H7 (cell line): ENCODE results near the gene RERE. TPM values are rescaled to one million over a fixed set of nuclear protein-coding genes. Genes with fewer than 3 reads are reported as not detected.

ENCODE experiments used
- DNase-seq: peaks from one replicate; pipeline ENCODE4 v3.0.0; 2012
- H3K27me3 ChIP-seq: 2 replicates; pipeline ENCODE4 v1.6.0; 2011; ENCODE audit warnings: mild to moderate bottlenecking, low read length; ENCODE audit not compliant: control insufficient read depth, insufficient read depth
- H3K36me3 ChIP-seq: replicated peaks from 2 replicates; pipeline ENCODE4 v1.5.1; 2011; ENCODE audit warnings: low read length; ENCODE audit not compliant: control insufficient read depth, insufficient read depth
- H3K4me3 ChIP-seq: 2 replicates; pipeline ENCODE4 v1.5.1; 2011; ENCODE audit warnings: low read depth, mild to moderate bottlenecking, control low read depth, low read length, moderate library complexity; ENCODE audit not compliant: insufficient read depth
- total RNA-seq: library from RNA; depleted of rRNA; stranded (reverse); fragments of >200 nt; shearing (Covaris generic); gene quantifications from 2 replicates; pipeline ENCODE4 v1.2.3, GENCODE V29; 2014

The RERE gene
- total RNA-seq, 1 experiment from 2014 or later: 75.8 TPM

DNA sequence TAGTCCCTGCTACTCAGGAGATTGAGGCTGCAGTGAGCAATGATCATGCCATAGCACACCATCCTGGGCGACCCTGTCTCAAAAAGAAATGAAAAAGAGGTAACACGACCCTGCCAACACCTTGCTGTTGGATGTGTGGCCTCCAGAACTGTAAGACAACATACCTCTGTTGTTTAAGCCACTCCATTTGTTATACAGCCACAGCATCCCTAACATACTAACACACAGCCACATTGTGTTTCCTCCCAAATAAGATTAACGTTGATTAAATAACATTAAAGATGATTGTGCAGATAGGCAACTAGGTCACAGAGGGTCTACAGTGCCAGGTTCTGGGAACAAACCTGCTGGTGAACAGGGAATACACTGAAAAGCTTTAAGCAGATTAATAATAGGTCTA lies 170.4 kb downstream of the RERE start:
- H3K27me3 ChIP-seq: no peaks in the 10 kb centered on the region
- no peak for DNase-seq

GRCh38 chr1:8646189-8646588 lies 171.3 kb downstream of the RERE start:
- H3K4me3 ChIP-seq: no peak overlapping the region
- no peak for DNase-seq
- no peaks in the 10 kb centered on the region for H3K27me3 ChIP-seq
- H3K36me3 ChIP-seq: no peaks in the 10 kb centered on the region

More for the DNA sequence above, 170.4 kb downstream of the RERE start:
- no peaks in the 10 kb centered on the region for H3K36me3 ChIP-seq
- H3K4me3 ChIP-seq: no peak overlapping the region

GRCh38 chr1:8643542-8644536 lies 173.6 kb downstream of the RERE start:
- no peak overlapping the region for H3K4me3 ChIP-seq
- no peak for DNase-seq
- no peaks in the 10 kb centered on the region for H3K27me3 ChIP-seq
- H3K36me3 ChIP-seq: no peaks in the 10 kb centered on the region

DNA sequence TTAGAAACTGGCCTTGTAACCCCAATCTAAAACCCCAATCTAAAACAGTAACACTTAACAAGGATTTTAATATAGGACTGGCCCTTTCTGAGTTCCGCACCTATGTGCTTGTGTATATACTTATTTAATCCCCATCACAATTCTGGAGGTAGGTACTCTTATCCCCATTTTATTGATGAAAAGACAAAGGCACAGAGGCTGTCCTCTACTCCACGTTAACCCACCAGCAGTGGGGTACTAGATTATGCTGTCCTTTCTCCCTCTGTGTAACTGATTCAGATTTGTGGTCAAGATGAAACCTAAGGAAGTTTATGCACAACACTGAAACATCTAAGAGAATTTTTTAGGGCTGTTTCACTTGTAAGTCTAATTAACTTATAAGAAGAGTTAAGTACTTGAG lies 175.3 kb downstream of the RERE start:
- Histone ChIP-seq H3K4me3 (no peak overlapping the region), H3K27me3 (no peaks in the 10 kb centered on the region), H3K36me3 (no peaks in the 10 kb centered on the region)
- no peak for DNase-seq

DNA sequence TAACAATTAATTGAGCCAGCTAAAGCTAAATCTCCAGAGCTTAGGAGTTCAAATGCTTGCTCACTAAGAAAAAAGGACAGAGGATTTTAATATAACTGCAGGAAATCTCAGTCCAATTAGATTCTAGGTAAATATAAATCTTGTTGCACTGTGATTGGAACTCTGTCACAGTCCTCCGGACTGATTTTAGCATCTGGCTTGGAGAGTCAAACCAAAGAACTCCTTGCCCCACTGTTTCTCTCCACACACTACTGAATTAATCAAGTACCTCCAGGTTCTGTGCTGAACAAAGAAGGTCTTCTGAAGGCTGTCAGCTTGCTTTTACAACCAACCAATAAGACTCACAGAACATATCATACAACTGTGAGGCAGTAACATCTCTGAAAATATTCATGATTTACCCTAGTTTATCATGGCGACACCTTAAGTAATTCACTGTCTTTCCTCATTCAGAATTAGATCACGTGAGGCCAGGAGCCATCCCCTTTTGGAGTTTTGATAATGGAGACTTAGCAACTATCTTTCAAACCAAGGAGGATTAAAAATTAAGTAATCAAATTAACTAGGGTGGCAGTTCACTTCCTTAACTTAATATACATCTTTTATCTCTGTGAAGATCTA lies 176.0 kb downstream of the RERE start:
- no peak for DNase-seq

DNA sequence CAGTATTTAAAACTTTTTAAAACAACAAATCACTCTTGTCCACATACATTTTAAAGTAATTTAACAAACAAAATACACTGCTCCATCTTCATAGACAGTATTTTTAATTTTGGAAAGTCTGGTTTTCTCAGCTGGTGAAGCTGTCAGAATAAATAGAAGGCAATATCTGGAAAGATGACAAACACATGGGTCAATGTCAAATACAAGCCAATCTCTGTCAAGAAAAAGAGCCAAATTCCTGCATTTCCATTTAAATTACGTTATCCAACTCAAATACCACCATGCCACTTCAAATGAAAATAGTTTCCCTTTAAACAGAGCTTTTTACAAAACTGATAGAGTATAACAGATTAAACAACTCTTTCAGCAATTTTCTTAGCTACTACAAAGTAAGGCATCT lies 176.5 kb downstream of the RERE start:
- Histone ChIP-seq H3K27me3 (no peaks in the 10 kb centered on the region), H3K4me3 (no peak overlapping the region), H3K36me3 (no peaks in the 10 kb centered on the region)
- DNase-seq: no peak

More for the DNA sequence above, 176.0 kb downstream of the RERE start:
- H3K36me3 ChIP-seq: no peaks in the 10 kb centered on the region
- H3K4me3 ChIP-seq: no peak overlapping the region
- H3K27me3 ChIP-seq: no peaks in the 10 kb centered on the region

- H3K4me3 ChIP-seq: no peak overlapping the region
- DNase-seq: no peak
- no peaks in the 10 kb centered on the region for H3K27me3 ChIP-seq
- H3K36me3 ChIP-seq: no peaks in the 10 kb centered on the region
Observed at GRCh38 chr1:8639148-8639547, 178.3 kb downstream of the RERE start.

DNA sequence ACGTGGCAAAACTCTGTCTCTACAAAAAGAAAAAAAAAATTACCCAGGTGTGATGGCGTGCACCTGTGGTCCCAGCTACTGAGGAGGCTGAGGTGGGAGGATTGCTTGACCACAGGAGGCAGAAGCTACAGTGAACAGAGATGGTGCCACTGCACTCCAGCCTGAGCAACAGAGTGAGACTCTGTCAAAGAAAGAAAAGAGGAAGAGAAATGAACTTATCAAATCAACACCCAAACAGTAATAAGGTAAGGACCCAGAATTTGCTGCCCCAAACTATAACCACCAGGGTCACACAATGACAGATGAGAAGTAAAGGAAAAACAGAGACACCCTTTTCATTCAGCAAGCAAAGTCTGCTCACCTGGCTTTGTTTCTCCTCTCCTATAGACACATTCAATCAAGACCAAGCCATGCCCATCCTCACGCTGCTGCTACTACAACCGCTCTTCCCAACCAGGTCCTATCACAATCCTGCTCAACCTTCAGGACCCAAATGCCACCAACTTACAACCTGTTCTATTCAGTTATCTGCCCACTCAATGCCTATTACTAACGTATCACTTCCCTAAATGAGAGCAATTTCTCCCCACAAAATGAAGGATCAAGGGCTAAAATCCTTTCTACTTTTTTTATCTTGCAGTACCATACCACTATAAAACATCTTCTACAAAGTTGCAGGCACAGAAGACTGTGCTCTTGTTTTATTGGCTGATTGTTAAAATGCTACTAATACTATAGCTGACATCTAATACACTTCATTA lies 183.5 kb downstream of the RERE start:
- Histone ChIP-seq H3K4me3 (no peak overlapping the region), H3K27me3 (no peaks in the 10 kb centered on the region), H3K36me3 (no peaks in the 10 kb centered on the region)
- no peak for DNase-seq

GRCh38 chr1:8632102-8632501 lies 185.3 kb downstream of the RERE start:
- DNase-seq: no peak
- Histone ChIP-seq H3K4me3 (no peak overlapping the region), H3K36me3 (no peaks in the 10 kb centered on the region), H3K27me3 (no peaks in the 10 kb centered on the region)

GRCh38 chr1:8631163-8631562 lies 186.3 kb downstream of the RERE start:
- H3K36me3 ChIP-seq: no peaks in the 10 kb centered on the region
- DNase-seq: no peak
- H3K4me3 ChIP-seq: no peak overlapping the region
- no peaks in the 10 kb centered on the region for H3K27me3 ChIP-seq

- no peaks in the 10 kb centered on the region for H3K27me3 ChIP-seq
- no peak overlapping the region for H3K4me3 ChIP-seq
- no peak for DNase-seq
- H3K36me3 ChIP-seq: no peaks in the 10 kb centered on the region
Observed at GRCh38 chr1:8629241-8630091, 188.0 kb downstream of the RERE start.

- H3K4me3 ChIP-seq: no peak overlapping the region
- no peaks in the 10 kb centered on the region for H3K27me3 ChIP-seq
- DNase-seq: no peak
- no peaks in the 10 kb centered on the region for H3K36me3 ChIP-seq
Observed at GRCh38 chr1:8628606-8629005, 188.8 kb downstream of the RERE start.

DNA sequence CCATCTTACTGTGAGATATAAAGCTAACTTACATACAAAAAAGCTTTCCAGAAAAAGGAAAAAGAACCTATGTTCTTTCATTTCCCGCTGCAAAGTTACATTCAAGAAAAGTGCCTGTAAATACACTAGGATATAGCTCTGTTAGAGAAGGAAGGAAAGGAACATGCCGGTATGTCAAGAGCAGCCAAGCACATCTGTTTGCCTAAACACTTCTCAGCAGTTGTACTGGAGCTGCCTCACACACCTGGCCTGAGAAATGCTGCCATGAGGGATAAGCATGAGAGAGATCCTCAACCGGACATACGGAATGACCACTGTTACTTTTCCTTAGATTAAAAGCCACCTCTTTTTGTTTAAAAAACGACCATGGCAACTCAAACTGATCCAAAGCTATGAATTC lies 189.7 kb downstream of the RERE start:
- H3K27me3 ChIP-seq: no peaks in the 10 kb centered on the region
- no peaks in the 10 kb centered on the region for H3K36me3 ChIP-seq
- H3K4me3 ChIP-seq: no peak overlapping the region
- no peak for DNase-seq
